OCI-LY1 (cell line): ENCODE data around the gene PDE6B.

ENCODE experiments used
- CTCF ChIP-seq: fragments of 200-600 bp; sonication (generic), shearing (Covaris generic); IDR thresholded peaks from 2 replicates; pipeline ENCODE4 v1.5.1; 2017; ENCODE audit warnings: mild to moderate bottlenecking, antibody characterized with exemption, low read length, moderate library complexity, mixed read lengths
- EZH2 ChIP-seq: fragments of 200-600 bp; sonication (generic), shearing (Covaris generic); IDR thresholded peaks from 2 replicates; pipeline ENCODE4 v1.8.0; 2017; ENCODE audit warnings: borderline replicate concordance, mixed run types, mild to moderate bottlenecking, antibody characterized with exemption, low read length, moderate library complexity, mixed read lengths

GRCh38 chr4:710116-710515 is 84.7 kb downstream of the PDE6B start:
- no peak for TF ChIP-seq CTCF
- no peak for TF ChIP-seq EZH2
